Ishikawa (cell line): Measurements from ENCODE around the gene IGF1R.

Experiments used
- CEBPB ChIP-seq: IDR thresholded peaks from 2 replicates; pipeline ENCODE4 v1.6.1; 2012
- CREB1 ChIP-seq: IDR thresholded peaks from 2 replicates; pipeline ENCODE4 v1.6.1; 2012; ENCODE audit warnings: low read depth
- EGR1 ChIP-seq: IDR thresholded peaks from 2 replicates; pipeline ENCODE4 v1.6.1; 2012
- EP300 ChIP-seq: IDR thresholded peaks from 2 replicates; pipeline ENCODE4 v1.6.1; 2012; ENCODE audit warnings: borderline replicate concordance
- FOXM1 ChIP-seq: IDR thresholded peaks from 2 replicates; pipeline ENCODE4 v1.6.1; 2012; ENCODE audit warnings: low read depth, borderline replicate concordance
- MAX ChIP-seq: IDR thresholded peaks from 2 replicates; pipeline ENCODE4 v1.6.1; 2012
- NFIC ChIP-seq: IDR thresholded peaks from 2 replicates; pipeline ENCODE4 v1.6.1; 2012
- RAD21 ChIP-seq: IDR thresholded peaks from 2 replicates; pipeline ENCODE4 v1.6.1; 2012; ENCODE audit warnings: low read depth
- REST ChIP-seq: IDR thresholded peaks from 2 replicates; pipeline ENCODE4 v1.6.1; 2012; ENCODE audit warnings: low read depth, mild to moderate bottlenecking
- TAF1 ChIP-seq: IDR thresholded peaks from 2 replicates; pipeline ENCODE4 v1.6.1; 2012; ENCODE audit warnings: low read depth, mild to moderate bottlenecking
- TCF12 ChIP-seq: IDR thresholded peaks from 2 replicates; pipeline ENCODE4 v1.6.1; 2012; ENCODE audit warnings: low read depth
- TEAD4 ChIP-seq: IDR thresholded peaks from 2 replicates; pipeline ENCODE4 v1.6.1; 2012
- USF1 ChIP-seq: IDR thresholded peaks from 2 replicates; pipeline ENCODE4 v1.6.1; 2012
- YY1 ChIP-seq: IDR thresholded peaks from 2 replicates; pipeline ENCODE4 v1.6.1; 2012; ENCODE audit warnings: low read depth
- ZBTB7A ChIP-seq: IDR thresholded peaks from 2 replicates; pipeline ENCODE4 v1.6.1; 2012; ENCODE audit warnings: low read depth

The IGF1R gene

GRCh38 chr15:98997312-98997711, 349.0 kb downstream of the IGF1R start:
- no peak for TF ChIP-seq ZBTB7A
- no peak for TF ChIP-seq RAD21
- no peak for TF ChIP-seq MAX
- no peak for TF ChIP-seq NFIC
- TF ChIP-seq EGR1, result no peak
- TF ChIP-seq USF1, result no peak
- TF ChIP-seq CREB1, result no peak
- no peak for TF ChIP-seq TEAD4
- no peak for TF ChIP-seq REST
- no peak for TF ChIP-seq TCF12

GRCh38 chr15:98997755-98998154, 349.4 kb downstream of the IGF1R start:
- no peak for TF ChIP-seq REST
- TF ChIP-seq RAD21, result no peak
- TF ChIP-seq EP300, result no peak
- no peak for TF ChIP-seq TEAD4
- no peak for TF ChIP-seq TCF12
- TF ChIP-seq CREB1, result no peak
- no peak for TF ChIP-seq ZBTB7A
- TF ChIP-seq EGR1, result no peak
- TF ChIP-seq FOXM1, result no peak
- TF ChIP-seq TAF1, result no peak

- TF ChIP-seq RAD21 (no peak), EGR1 (no peak)
Measured at GRCh38 chr15:98998279-98998678, 349.9 kb downstream of the IGF1R start.

GRCh38 chr15:98999233-98999632, 350.9 kb downstream of the IGF1R start:
- no peak for TF ChIP-seq USF1
- no peak for TF ChIP-seq EP300
- no peak for TF ChIP-seq CEBPB
- no peak for TF ChIP-seq TEAD4
- no peak for TF ChIP-seq MAX
- no peak for TF ChIP-seq TCF12
- TF ChIP-seq REST, result no peak
- no peak for TF ChIP-seq NFIC
- TF ChIP-seq TAF1, result no peak
- TF ChIP-seq YY1, result no peak
- no peak for TF ChIP-seq EGR1
- no peak for TF ChIP-seq ZBTB7A

GRCh38 chr15:99002226-99002625, 353.9 kb downstream of the IGF1R start:
- TF ChIP-seq TCF12 (no peak), FOXM1 (no peak), EP300 (no peak), RAD21 (no peak), YY1 (no peak), EGR1 (no peak), ZBTB7A (no peak), TEAD4 (no peak), CREB1 (no peak), USF1 (no peak), NFIC (no peak), REST (no peak), MAX (no peak), CEBPB (no peak), TAF1 (no peak)
